K562 (cell line): ENCODE results near the gene ILF2. TPM values are rescaled to one million over a fixed set of nuclear protein-coding genes. Genes with fewer than 3 reads are reported as not detected.
A peak's percentile ranks its signal among the peaks of the same experiment; 100 is the strongest.

Source experiments
- CTCF ChIP-seq, 3 experiments: IDR thresholded peaks in 2 of 3; conservative IDR thresholded peaks in 1 of 3; 2 replicates each; pipeline ENCODE4 v1.5.1; 2011 to 2012; ENCODE audit warnings: low read length in 3 of 3, mild to moderate bottlenecking in 3 of 3, control low read depth in 2 of 3, improper control_type of control experiment in 1 of 3, inconsistent platforms in 1 of 3, low read depth in 1 of 3, mixed read lengths in 1 of 3, moderate library complexity in 1 of 3; ENCODE audit not compliant: insufficient read depth in 2 of 3
- EHMT2 ChIP-seq: fragments of 450-650 bp; IDR thresholded peaks from 2 replicates; pipeline ENCODE4 v1.6.1; 2018; ENCODE audit warnings: antibody characterized with exemption
- KAT8 ChIP-seq: fragments of 450-650 bp; IDR thresholded peaks from 2 replicates; pipeline ENCODE4 v1.6.1; 2016; ENCODE audit warnings: low read depth, mild to moderate bottlenecking
- ZBED1 ChIP-seq: IDR thresholded peaks from 2 replicates; pipeline ENCODE4 v1.6.1; 2014
- ZBTB43 ChIP-seq: sonication (generic); formaldehyde crosslinking; IDR thresholded peaks from 2 replicates; pipeline ENCODE4 v1.8.0; 2023; ENCODE audit warnings: mild to moderate bottlenecking, missing genetic modification reagents
- ZNF395 ChIP-seq: fragments of 200-800 bp; sonication (Bioruptor generic); IDR thresholded peaks from 2 replicates; pipeline ENCODE4 v1.6.1; 2017; ENCODE audit warnings: missing genetic modification characterization, missing compliant biosample characterization
- ZNF586 ChIP-seq: fragments of 450-650 bp; formaldehyde crosslinking; conservative IDR thresholded peaks from 2 replicates; pipeline ENCODE4 v1.4.0; 2020; ENCODE audit warnings: mild to moderate bottlenecking, moderate library complexity
- ZSCAN32 ChIP-seq: fragments of 450-650 bp; formaldehyde crosslinking; IDR thresholded peaks from 2 replicates; pipeline ENCODE4 v1.4.0; 2020; ENCODE audit warnings: mild to moderate bottlenecking, moderate library complexity
- polyA plus RNA-seq, 8 experiments: library from polyadenylated mRNA; depleted of rRNA in 4 of 8; stranded (reverse) in 5 of 8; unstranded in 3 of 8; fragments of >200 nt; fragmentation: Nextera tagmentation in 2 of 8; fragmentation: Illumina TruSeq in 1 of 8; extraction: Ambion mirVana in 2 of 8; extraction: Trizol in 1 of 8; gene quantifications; 2 replicates each; pipeline versions ENCODE4 v1.2.1 to v1.2.3, GENCODE V29; 2011 to 2014; ENCODE audit warnings: inconsistent platforms in 1 of 8, missing spikeins in 1 of 8
- total RNA-seq, 7 experiments: library from RNA; depleted of rRNA in 6 of 7; stranded (reverse); fragments of >200 nt in 6 of 7; fragmentation: Illumina TruSeq in 2 of 7; extraction: Trizol in 2 of 7; gene quantifications; 2 replicates each; pipeline versions ENCODE4 v1.2.1 to v1.2.3, GENCODE V29; 2011 to 2021; ENCODE audit warnings: low replicate concordance in 1 of 7

The ILF2 gene
- total and polyA plus RNA-seq, 9 of the 15 experiments (the other 6 are each of a cell fraction or from before 2014, with no cell fraction given) = 282 to 726 (median 474) TPM

- TF ChIP-seq ZNF395 (CRISPR knock-in tag) = no peak
- no peak for TF ChIP-seq CTCF (IDR thresholded peaks at IDR 0.05 in 2 of 3, conservative IDR thresholded peaks at IDR 0.05 in 1 of 3; ENCODE audit: insufficient read depth in 2 of 3, low read depth in 1 of 3, low read length in 3 of 3)
- no peak for TF ChIP-seq ZBTB43
- TF ChIP-seq ZBED1 = no peak
- peak; percentile 46; the same call in 1 of the 2 replicates for TF ChIP-seq ZSCAN32
- TF ChIP-seq ZNF586 (CRISPR knock-in tag) = 0 out of 2 replicates have a peak, but pooled peaks have one; percentile 16
- TF ChIP-seq EHMT2 = no peak
- no peak for TF ChIP-seq KAT8
Measured at GRCh38 chr1:153648000-153648643, 22.7 kb downstream of the ILF2 start (continued).
